ENCODE results near the gene CEP72.

GRCh38 chr5:604391-604831 lies 7.7 kb upstream of the CEP72 start:
- TF ChIP-seq CTCF (IDR thresholded peaks at IDR 0.05): no peak
- no peak for TF ChIP-seq POLR2A (IDR thresholded peaks at IDR 0.05)

Data from heart left ventricle (tissue), 13 donors.